BE2C (cell line): Measurements from ENCODE around the gene RCAN1.
"Not testable (repeated sequence)": the region's sequence is repeated elsewhere in the genome, so short reads cannot be mapped to it uniquely, and the experiment has no call there.

Experiments
- DNase-seq: peaks from one replicate; pipeline ENCODE4 v3.0.0-alpha.2; 2020
- H3K27me3 ChIP-seq: fragments of 250-450 bp; sonication (Bioruptor Pico); 2 replicates; pipeline ENCODE4 v1.5.1; 2020; ENCODE audit warnings: mild to moderate bottlenecking
- H3K36me3 ChIP-seq: fragments of 250-450 bp; sonication (Bioruptor Pico); 2 replicates; pipeline ENCODE4 v1.5.1; 2020; ENCODE audit warnings: mild to moderate bottlenecking
- H3K4me1 ChIP-seq: fragments of 250-450 bp; sonication (Bioruptor Pico); 2 replicates; pipeline ENCODE4 v1.5.1; 2020
- H3K4me3 ChIP-seq: 2 replicates; pipeline ENCODE4 v1.5.1; 2011; ENCODE audit warnings: low read depth, low read length
- H3K9me3 ChIP-seq: fragments of 250-450 bp; sonication (Bioruptor Pico); 2 replicates; pipeline ENCODE4 v1.5.1; 2020
- TF ChIP-seq, protein P1 (sequence below): IDR thresholded peaks from 2 replicates; pipeline ENCODE4 v1.5.1; 2012; ENCODE audit warnings: mild to moderate bottlenecking, low read depth, low read length

Gene RCAN1

GRCh38 chr21:34502480-34503106 is 112.3 kb downstream of the RCAN1 start:
- DNase-seq, result no peak
- Histone ChIP-seq H3K4me3 (no peak overlapping the region), H3K27me3 (no peaks in the 10 kb centered on the region), H3K36me3 (no peaks in the 10 kb centered on the region), H3K9me3 (no peaks in the 10 kb centered on the region), H3K4me1 (no peaks in the 10 kb centered on the region)
- TF ChIP-seq, protein P1, sequence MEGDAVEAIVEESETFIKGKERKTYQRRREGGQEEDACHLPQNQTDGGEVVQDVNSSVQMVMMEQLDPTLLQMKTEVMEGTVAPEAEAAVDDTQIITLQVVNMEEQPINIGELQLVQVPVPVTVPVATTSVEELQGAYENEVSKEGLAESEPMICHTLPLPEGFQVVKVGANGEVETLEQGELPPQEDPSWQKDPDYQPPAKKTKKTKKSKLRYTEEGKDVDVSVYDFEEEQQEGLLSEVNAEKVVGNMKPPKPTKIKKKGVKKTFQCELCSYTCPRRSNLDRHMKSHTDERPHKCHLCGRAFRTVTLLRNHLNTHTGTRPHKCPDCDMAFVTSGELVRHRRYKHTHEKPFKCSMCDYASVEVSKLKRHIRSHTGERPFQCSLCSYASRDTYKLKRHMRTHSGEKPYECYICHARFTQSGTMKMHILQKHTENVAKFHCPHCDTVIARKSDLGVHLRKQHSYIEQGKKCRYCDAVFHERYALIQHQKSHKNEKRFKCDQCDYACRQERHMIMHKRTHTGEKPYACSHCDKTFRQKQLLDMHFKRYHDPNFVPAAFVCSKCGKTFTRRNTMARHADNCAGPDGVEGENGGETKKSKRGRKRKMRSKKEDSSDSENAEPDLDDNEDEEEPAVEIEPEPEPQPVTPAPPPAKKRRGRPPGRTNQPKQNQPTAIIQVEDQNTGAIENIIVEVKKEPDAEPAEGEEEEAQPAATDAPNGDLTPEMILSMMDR, result no peak

DNA sequence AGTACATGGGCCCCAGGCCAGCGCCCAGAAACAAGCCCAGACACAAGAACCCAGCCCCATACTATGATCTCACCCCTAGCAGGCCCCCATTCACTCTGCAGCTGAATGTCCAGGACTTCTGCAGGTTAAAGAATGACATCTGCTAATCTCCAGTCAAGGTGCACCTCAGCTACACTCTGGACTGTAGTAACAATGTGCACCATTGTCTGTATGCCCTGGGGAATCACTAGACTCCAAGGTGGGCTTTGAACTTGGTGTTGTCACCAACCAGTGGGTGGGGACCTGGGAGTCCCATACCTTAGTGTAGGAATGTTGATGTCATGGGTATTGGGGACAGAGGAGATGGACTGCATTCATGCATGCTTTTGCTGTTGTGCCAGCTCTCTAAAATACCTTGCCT is 113.2 kb downstream of the RCAN1 start:
- no peaks in the 10 kb centered on the region for H3K36me3 ChIP-seq
- H3K4me1 ChIP-seq, result no peaks in the 10 kb centered on the region
- H3K27me3 ChIP-seq, result no peaks in the 10 kb centered on the region
- no peaks in the 10 kb centered on the region for H3K9me3 ChIP-seq
- TF ChIP-seq, protein P1, result no peak
- H3K4me3 ChIP-seq, result no peak overlapping the region
- DNase-seq, result no peak

DNA sequence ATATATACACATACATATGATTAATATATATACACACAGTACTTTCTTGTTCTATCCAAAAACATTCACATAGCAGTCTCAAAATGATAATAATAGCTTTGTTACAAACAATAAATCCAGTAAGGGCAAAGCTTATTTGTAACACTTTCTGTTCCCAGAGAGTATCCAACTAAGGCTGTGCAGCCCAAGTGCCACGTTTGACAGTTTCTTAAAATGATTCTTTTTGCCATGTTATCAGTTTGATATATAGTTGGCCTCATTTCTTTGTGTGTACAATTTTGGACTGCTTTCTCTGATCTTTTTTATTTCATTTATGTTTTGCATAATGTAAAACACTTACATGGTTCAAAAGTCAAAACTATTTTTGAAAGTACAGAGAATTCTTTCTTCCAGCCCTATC is 114.7 kb downstream of the RCAN1 start:
- Histone ChIP-seq H3K4me1 (no peaks in the 10 kb centered on the region), H3K9me3 (no peaks in the 10 kb centered on the region), H3K4me3 (no peak overlapping the region), H3K27me3 (no peaks in the 10 kb centered on the region), H3K36me3 (no peaks in the 10 kb centered on the region)
- no peak for DNase-seq
- TF ChIP-seq, protein P1, result no peak

- Histone ChIP-seq H3K4me3 (no peak overlapping the region), H3K36me3 (no peaks in the 10 kb centered on the region), H3K4me1 (no peaks in the 10 kb centered on the region), H3K27me3 (no peaks in the 10 kb centered on the region), H3K9me3 (no peaks in the 10 kb centered on the region)
- DNase-seq, result no peak
- TF ChIP-seq, protein P1, result no peak
These were observed 115.8 kb downstream of the RCAN1 start for GRCh38 chr21:34499116-34499515.

- H3K27me3 ChIP-seq, result no peaks in the 10 kb centered on the region
- DNase-seq, result no peak
- H3K36me3 ChIP-seq, result no peaks in the 10 kb centered on the region
- TF ChIP-seq, protein P1, result no peak
- H3K4me1 ChIP-seq, result no peaks in the 10 kb centered on the region
- H3K9me3 ChIP-seq, result no peaks in the 10 kb centered on the region
- no peak overlapping the region for H3K4me3 ChIP-seq
These were observed 116.3 kb downstream of the RCAN1 start for GRCh38 chr21:34498623-34499022.

DNA sequence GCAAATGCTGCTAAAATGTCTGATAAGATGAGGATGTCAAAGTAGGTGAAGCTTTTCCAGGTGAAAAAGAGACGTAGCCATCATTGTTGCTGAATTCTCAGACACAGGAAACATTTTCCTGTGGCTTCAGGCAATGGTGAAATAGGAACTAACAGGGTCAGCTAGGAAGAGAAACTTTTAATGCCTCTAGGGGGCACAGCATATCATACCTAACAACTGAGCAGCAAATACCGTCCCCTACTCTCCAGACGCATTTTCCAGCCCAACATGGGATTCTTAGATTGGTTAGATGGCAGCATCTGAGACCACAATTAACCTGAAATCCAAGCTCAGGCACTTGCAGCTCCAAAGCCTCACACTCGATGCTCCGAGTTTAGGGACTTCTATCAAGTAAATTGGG is 131.1 kb downstream of the RCAN1 start:
- not testable (repeated sequence) for H3K4me3 ChIP-seq, DNase-seq, H3K9me3 ChIP-seq, H3K4me1 ChIP-seq, H3K27me3 ChIP-seq, H3K36me3 ChIP-seq

- not testable (repeated sequence) for H3K27me3 ChIP-seq, H3K9me3 ChIP-seq, H3K36me3 ChIP-seq, H3K4me3 ChIP-seq, H3K4me1 ChIP-seq, DNase-seq
These were observed 131.5 kb downstream of the RCAN1 start for GRCh38 chr21:34483435-34483834.

DNA sequence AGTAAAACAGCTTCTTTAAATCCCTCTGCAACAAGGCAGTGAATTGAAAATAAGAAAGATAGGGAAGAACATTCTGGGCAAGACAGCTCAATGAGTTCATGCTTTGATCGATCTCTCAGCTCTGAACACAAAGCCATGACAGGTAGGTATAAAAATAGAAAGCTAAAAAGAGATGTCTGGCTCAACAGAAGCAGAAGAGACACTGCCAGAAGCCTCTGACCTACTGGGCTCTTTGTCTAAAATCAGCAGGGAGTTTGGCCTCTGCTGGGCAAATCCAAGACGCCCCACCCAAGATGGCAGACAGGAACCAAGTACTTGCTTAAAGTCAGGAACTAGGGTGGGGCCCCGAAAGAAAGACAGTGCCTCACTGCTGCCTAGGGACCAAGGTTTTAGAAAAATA is 147.6 kb downstream of the RCAN1 start:
- not testable (repeated sequence) for H3K27me3 ChIP-seq, H3K4me1 ChIP-seq, H3K9me3 ChIP-seq, DNase-seq, H3K36me3 ChIP-seq, H3K4me3 ChIP-seq
